ENCODE results near the gene MED8. TPM values are rescaled to one million over a fixed set of nuclear protein-coding genes. Genes with fewer than 3 reads are reported as not detected.

The MED8 gene
- total RNA-seq, 1 experiment from 2014 or later, result 36.0 TPM

DNA sequence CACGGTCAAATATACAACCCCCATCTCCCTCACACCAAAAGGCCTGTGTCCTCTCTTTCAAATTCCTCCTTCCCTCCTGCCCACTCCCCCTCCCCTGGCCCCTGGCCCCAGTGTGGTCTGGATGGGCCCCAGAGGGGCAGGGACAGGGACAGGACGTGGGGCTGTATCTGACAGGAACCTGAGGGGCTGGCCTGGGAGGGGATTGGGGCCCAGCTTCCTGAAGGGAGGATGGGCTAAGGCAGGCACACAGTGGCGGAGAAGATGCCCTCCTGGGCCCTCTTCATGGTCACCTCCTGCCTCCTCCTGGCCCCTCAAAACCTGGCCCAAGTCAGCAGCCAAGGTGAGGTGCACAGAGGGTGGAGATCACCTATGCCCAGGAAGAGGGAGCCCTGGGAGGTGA is 52.0 kb downstream of the MED8 start, which contains the start of gene MPL:
TSS of gene MPL (plus strand) at position 231 of the 400 bp plus-strand sequence. CDS start at position 262, 31 bp downstream.
- ChIA-PET CTCF (no interaction called here), RAD21 (ENCODE audit: low non-redundant PET in 1 of 2, low total read pairs in 2 of 2, uncharacterized antibody in 2 of 2, unreplicated experiment in 2 of 2) (no interaction called here), POLR2A (no interaction called here)
- H3K9me2 ChIP-seq (ENCODE audit: insufficient read depth), result no peaks in the 10 kb centered on the region
- TF ChIP-seq, protein P1, sequence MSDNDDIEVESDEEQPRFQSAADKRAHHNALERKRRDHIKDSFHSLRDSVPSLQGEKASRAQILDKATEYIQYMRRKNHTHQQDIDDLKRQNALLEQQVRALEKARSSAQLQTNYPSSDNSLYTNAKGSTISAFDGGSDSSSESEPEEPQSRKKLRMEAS (IDR thresholded peaks at IDR 0.05), result no peak
- TF ChIP-seq EZH2 (IDR thresholded peaks at IDR 0.05) (no peak), JUND (IDR thresholded peaks at IDR 0.05) (no peak), ZFX (IDR thresholded peaks at IDR 0.05) (no peak), SP1 (IDR thresholded peaks at IDR 0.05; ENCODE audit: low read depth) (no peak), SIN3A (IDR thresholded peaks at IDR 0.05; ENCODE audit: low read depth) (no peak), EGR1 (IDR thresholded peaks at IDR 0.05; ENCODE audit: low read depth) (no peak), FOSL1 (IDR thresholded peaks at IDR 0.05; ENCODE audit: low read depth) (no peak), REST (IDR thresholded peaks at IDR 0.05; ENCODE audit: low read depth) (no peak), CBX3 (IDR thresholded peaks at IDR 0.05; ENCODE audit: low read depth) (no peak), POLR2A (IDR thresholded peaks at IDR 0.05; ENCODE audit: borderline replicate concordance, extremely low read depth, insufficient read depth, insufficient read length) (no peak), ZBTB33 (IDR thresholded peaks at IDR 0.05; ENCODE audit: extremely low read depth, insufficient replicate concordance, low read length) (no peak)
- TF ChIP-seq, protein P2, sequence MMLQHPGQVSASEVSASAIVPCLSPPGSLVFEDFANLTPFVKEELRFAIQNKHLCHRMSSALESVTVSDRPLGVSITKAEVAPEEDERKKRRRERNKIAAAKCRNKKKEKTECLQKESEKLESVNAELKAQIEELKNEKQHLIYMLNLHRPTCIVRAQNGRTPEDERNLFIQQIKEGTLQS (IDR thresholded peaks at IDR 0.05), result no peak
- TF ChIP-seq, protein P3, sequence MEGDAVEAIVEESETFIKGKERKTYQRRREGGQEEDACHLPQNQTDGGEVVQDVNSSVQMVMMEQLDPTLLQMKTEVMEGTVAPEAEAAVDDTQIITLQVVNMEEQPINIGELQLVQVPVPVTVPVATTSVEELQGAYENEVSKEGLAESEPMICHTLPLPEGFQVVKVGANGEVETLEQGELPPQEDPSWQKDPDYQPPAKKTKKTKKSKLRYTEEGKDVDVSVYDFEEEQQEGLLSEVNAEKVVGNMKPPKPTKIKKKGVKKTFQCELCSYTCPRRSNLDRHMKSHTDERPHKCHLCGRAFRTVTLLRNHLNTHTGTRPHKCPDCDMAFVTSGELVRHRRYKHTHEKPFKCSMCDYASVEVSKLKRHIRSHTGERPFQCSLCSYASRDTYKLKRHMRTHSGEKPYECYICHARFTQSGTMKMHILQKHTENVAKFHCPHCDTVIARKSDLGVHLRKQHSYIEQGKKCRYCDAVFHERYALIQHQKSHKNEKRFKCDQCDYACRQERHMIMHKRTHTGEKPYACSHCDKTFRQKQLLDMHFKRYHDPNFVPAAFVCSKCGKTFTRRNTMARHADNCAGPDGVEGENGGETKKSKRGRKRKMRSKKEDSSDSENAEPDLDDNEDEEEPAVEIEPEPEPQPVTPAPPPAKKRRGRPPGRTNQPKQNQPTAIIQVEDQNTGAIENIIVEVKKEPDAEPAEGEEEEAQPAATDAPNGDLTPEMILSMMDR (IDR thresholded peaks at IDR 0.05 in 2 of 3, conservative IDR thresholded peaks at IDR 0.05 in 1 of 3; ENCODE audit: borderline replicate concordance in 1 of 3, insufficient read depth in 1 of 3, low read depth in 2 of 3, low read length in 2 of 3), result no peak
- no peak within 1 kb of the TSS for H3K4me2 ChIP-seq (ENCODE audit: low read length)
- intact Hi-C loops (cut with micrococcal nuclease), result no loop called here
- BruUV-seq (replicated peaks), result no TSS peak
- H3K27me3 ChIP-seq (ENCODE audit: insufficient read depth, low read length), result no peaks in the 10 kb centered on the region
- H4K20me1 ChIP-seq (ENCODE audit: insufficient read depth), result no peaks in the 10 kb centered on the region
- H3K36me3 ChIP-seq (ENCODE audit: control insufficient read depth in 1 of 2, insufficient read depth in 2 of 2, low read length in 2 of 2), result no peaks in the 10 kb centered on the region
- H3K4me3 ChIP-seq (replicated peaks in 1 of 2; ENCODE audit: low read depth in 1 of 2, low read length in 2 of 2), result no peak within 1 kb of the TSS
- H3K27ac ChIP-seq (ENCODE audit: low read depth, low read length), result no peak within 1 kb of the TSS
- no peak for ATAC-seq
- H3K79me2 ChIP-seq (ENCODE audit: insufficient read depth, low read length), result no peaks in the 10 kb centered on the region
- no peak for DNase-seq (ENCODE audit: low read depth, low spot score)
- no peak within 1 kb of the TSS for H2AFZ ChIP-seq (ENCODE audit: low read depth, low read length, poor library complexity, severe bottlenecking)
- H3K4me1 ChIP-seq (ENCODE audit: control insufficient read depth in 1 of 2, insufficient read depth in 2 of 2, low read length in 2 of 2), result no peaks in the 10 kb centered on the region
- no peak within 1 kb of the TSS for H3K9ac ChIP-seq (ENCODE audit: low read length)
- H3K9me3 ChIP-seq (ENCODE audit: control insufficient read depth in 1 of 2, insufficient read depth in 1 of 2, low read depth in 1 of 2, low read length in 2 of 2), result no peaks in the 10 kb centered on the region

Measured in HCT116 (cell line).